ENCODE results near the gene NETO1.

- TF ChIP-seq CTCF (IDR thresholded peaks at IDR 0.05) = no peak
- no peak for TF ChIP-seq JUND (IDR thresholded peaks at IDR 0.05)
- no peak for TF ChIP-seq EZH2phosphoT487 (IDR thresholded peaks at IDR 0.05; ENCODE audit: borderline replicate concordance, low read depth)
- no peak for TF ChIP-seq POLR2AphosphoS5 (IDR thresholded peaks at IDR 0.05; ENCODE audit: low read depth, low read length)
- no peak for TF ChIP-seq FOXM1 (IDR thresholded peaks at IDR 0.05; ENCODE audit: low read depth)
- TF ChIP-seq RAD21 (IDR thresholded peaks at IDR 0.05; ENCODE audit: low read length) = no peak
- no peak for TF ChIP-seq MAX (IDR thresholded peaks at IDR 0.05; ENCODE audit: low read depth)
These were observed 1.3 kb downstream of the NETO1 start for GRCh38 chr18:72866442-72866900.
